T-helper 17 cell (primary cell): ENCODE measurements around the gene CD46. TPM values are rescaled to one million over a fixed set of nuclear protein-coding genes. Genes with fewer than 3 reads are reported as not detected.

Source experiments
- ATAC-seq: fragments of 150-1000 bp; cut with Tn5 transposase; 2 replicates; pipeline ENCODE4 v1.10.0; 2021; ENCODE audit warnings: mild to moderate bottlenecking, moderate library complexity
- DNase-seq, 3 donors: peaks; one replicate each; pipeline versions ENCODE4 v3.0.0 to v3.0.0-alpha.2; 2020 to 2021
- H3K9me3 ChIP-seq: one replicate; pipeline ENCODE4 v1.7.0; 2013; ENCODE audit warnings: low read length, mild to moderate bottlenecking; ENCODE audit not compliant: control insufficient read depth, poor library complexity, severe bottlenecking
- H3K27ac Mint-ChIP-seq: one replicate; pipeline ENCODE4 v1.8.0; 2022; ENCODE audit warnings: mild to moderate bottlenecking, moderate library complexity, mixed read lengths
- H3K27me3 Mint-ChIP-seq: one replicate; pipeline ENCODE4 v1.8.0; 2022; ENCODE audit warnings: mixed read lengths
- H3K36me3 Mint-ChIP-seq: one replicate; pipeline ENCODE4 v1.8.0; 2022; ENCODE audit warnings: low read depth, mixed read lengths
- H3K4me1 Mint-ChIP-seq: one replicate; pipeline ENCODE4 v1.8.0; 2022; ENCODE audit warnings: mild to moderate bottlenecking, mixed read lengths
- H3K4me3 Mint-ChIP-seq: one replicate; pipeline ENCODE4 v1.8.0; 2022; ENCODE audit warnings: mild to moderate bottlenecking, moderate library complexity, mixed read lengths
- total RNA-seq, 4 donors: library from RNA in 2 of 4; stranded (reverse) in 2 of 4; gene quantifications; one replicate each; pipeline ENCODE4 v1.2.3 and lab custom pipeline; 2022 to 2026

CD46 gene
- total RNA-seq, 2 donors from 2014 or later: 114 to 133 TPM

DNA sequence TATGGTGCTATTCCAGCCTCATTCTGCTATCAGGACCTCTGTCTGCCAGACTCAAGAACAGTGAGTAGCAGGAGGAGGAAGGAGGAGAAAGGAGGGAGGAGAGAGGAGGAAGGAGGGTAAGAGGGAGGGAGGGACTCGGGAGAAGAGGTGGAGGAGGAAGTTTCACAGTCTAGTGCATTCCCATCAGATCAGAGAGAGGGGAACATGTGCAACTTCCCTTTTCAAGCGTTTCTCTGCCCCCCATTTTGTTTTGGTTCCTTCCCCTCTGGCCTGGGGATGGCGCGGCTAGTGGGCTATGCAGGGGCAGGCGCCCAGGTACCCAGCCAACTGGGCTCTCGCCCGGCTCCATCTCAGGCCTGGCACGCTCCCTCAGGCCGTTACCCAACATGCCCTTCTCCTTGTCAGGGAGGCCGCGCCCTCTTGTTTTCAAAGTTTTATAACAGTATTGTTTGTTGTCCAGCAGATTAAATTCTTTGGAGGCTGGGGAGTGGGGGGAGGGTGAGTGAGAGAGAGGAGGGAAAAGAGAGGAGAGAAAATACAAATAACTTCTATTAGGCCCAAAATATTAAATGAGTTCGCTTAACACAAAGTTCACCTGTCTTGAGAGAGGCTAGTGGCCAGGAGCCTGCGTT lies 56.0 kb downstream of the CD46 start:
- no peaks in the 10 kb centered on the region for H3K27me3 Mint-ChIP-seq
- DNase-seq: no peak
- no peaks in the 10 kb centered on the region for H3K9me3 ChIP-seq
- H3K27ac Mint-ChIP-seq: peak overlapping the region; percentile 89
- H3K4me3 Mint-ChIP-seq: peak overlapping the region; percentile 65
- H3K4me1 Mint-ChIP-seq: peaks cover 42% of the 10 kb centered on the region
- ATAC-seq: peak; percentile 25
- peaks cover 5% of the 10 kb centered on the region for H3K36me3 Mint-ChIP-seq

DNA sequence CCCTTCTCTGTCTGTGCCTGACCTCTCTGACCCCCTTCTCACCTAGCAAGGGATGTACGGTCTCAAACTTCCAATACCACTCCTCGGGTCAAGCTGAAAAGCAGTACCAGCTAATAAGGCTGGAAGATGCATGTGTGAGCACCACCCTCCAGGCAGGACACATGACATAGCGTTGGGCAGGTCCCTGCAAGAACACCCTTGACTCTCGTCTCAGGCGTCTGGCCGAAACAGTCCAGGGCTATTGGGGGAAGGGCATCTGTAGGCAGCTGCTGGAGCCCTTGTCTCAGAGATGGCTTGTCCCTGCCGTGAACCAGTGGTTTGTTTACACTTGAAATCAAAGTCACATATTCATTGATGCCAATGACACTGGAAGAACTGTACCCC lies 56.5 kb downstream of the CD46 start:
- no peaks in the 10 kb centered on the region for H3K9me3 ChIP-seq
- Mint-ChIP-seq H3K4me1 (peaks cover 38% of the 10 kb centered on the region), H3K36me3 (peaks cover 3% of the 10 kb centered on the region), H3K4me3 (peak overlapping the region; percentile 39), H3K27ac (peak overlapping the region; percentile 89), H3K27me3 (no peaks in the 10 kb centered on the region)
- no peak for ATAC-seq
- DNase-seq: no peak

DNA sequence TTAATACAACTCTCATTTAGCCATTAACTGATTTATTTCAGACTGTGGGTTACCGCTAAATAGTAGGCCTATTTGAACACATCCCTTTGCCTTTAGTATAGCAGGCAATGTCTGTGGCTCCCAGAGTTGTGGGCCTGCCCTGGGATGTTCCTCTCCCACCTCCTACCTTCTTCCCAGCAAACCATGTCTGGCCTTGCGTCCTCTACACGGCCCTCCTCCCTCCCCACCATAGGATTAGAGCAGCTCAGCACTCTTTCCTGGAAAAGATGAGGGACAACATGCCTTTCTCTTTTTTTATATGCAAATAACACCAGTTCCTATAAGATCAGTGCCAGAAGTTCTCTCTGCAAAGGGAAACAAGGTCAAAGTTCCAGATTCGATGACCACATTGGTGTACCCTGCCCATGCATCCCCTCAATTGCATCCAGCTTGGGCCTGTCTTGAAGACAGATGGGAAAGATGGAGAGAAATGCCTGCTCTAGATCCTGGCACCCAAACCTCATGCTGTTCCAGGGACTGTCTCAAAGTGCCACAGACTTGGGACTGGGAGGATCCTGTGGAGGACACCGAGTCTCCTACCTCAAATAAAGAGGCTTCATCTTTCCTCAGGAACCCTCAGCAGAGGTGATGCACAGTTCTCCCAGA lies 57.2 kb downstream of the CD46 start:
- ATAC-seq (no peak), DNase-seq (no peak)
- Mint-ChIP-seq H3K27ac (peak overlapping the region; percentile 89), H3K36me3 (peaks cover 3% of the 10 kb centered on the region), H3K27me3 (no peaks in the 10 kb centered on the region), H3K4me3 (no peak overlapping the region), H3K4me1 (peaks cover 41% of the 10 kb centered on the region)
- no peaks in the 10 kb centered on the region for H3K9me3 ChIP-seq

DNA sequence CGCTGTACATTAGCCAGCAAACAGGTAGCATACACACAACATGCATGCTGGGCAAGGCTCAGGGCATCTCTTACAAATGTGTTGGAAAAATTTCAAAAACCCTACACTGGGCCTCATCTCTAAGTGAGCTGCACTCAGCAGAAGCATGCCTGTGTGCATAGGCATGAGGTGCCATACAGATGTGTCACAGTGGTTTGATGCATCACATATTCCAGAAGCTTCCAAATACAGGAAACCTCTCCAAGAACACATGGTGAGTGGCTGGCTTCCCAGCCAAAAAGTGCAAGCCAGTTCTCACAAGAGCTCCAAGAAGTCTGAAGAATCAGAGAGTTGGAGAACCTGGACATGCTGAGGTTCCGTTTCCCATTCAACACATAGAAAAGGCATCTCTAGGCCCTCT lies 58.3 kb downstream of the CD46 start:
- ATAC-seq: no peak
- no peaks in the 10 kb centered on the region for H3K27me3 Mint-ChIP-seq
- H3K9me3 ChIP-seq: no peaks in the 10 kb centered on the region
- peaks cover 3% of the 10 kb centered on the region for H3K36me3 Mint-ChIP-seq
- H3K4me1 Mint-ChIP-seq: peaks cover 45% of the 10 kb centered on the region
- H3K27ac Mint-ChIP-seq: peak overlapping the region; percentile 89
- DNase-seq: no peak
- H3K4me3 Mint-ChIP-seq: no peak overlapping the region

DNA sequence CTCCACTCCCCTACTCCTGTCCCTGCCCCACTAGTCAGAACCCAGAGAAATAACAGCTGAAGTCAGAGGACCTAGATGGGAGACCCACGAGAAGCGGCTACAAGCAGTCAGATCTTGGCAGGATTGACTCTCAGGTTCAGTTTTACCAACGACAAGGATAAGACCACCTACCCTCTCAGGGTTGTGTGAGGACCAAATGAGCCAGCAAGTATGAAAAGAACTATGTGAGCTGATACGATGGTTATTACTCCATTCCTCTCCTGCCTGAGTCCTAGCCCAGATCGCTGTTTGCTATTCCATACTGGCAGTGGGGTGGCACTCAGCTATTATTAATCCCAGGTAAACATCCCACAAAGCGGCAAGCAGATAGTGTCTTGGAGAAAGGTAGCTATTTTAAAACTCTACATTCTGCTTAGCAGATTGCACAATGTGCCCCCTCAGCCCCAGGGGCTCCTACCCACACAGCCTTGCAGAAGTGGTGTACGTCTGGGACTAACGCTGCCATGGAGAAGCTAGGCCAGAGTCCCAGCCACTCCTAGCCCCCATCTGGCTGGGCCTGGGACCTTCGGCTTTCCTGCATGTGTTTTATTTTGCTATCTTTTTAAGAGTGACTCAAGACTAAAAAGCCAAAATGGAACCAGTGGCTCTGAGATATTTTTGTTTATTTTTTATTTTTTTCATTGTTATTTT lies 58.9 kb downstream of the CD46 start:
- Mint-ChIP-seq H3K27me3 (no peaks in the 10 kb centered on the region), H3K4me3 (no peak overlapping the region), H3K27ac (no peak overlapping the region), H3K36me3 (peaks cover 7% of the 10 kb centered on the region), H3K4me1 (peaks cover 49% of the 10 kb centered on the region)
- no peaks in the 10 kb centered on the region for H3K9me3 ChIP-seq
- DNase-seq (no peak), ATAC-seq (no peak)

DNA sequence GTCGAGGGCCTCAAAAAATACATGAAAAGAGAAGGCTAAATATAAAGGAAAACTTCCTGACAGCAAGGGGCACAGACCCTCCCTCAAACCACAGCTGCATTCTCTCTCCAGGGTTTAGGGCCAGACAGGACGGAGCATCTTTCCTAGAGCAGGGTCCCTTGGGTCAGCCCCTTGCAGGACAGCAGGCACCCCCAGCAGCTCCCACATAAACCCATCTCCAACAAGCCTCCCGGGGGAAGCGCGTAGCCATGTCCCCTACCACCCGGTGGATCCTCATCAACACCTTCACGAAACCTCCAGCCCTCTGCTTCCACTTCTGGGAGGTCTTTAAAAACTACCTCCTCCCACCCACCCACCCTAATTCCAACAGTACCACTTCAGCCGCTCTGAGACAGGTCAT lies 59.5 kb downstream of the CD46 start:
- no peak overlapping the region for H3K4me3 Mint-ChIP-seq
- H3K4me1 Mint-ChIP-seq: peaks cover 54% of the 10 kb centered on the region
- ATAC-seq (no peak), DNase-seq (no peak)
- no peaks in the 10 kb centered on the region for H3K27me3 Mint-ChIP-seq
- H3K27ac Mint-ChIP-seq: peak overlapping the region; percentile 81
- H3K9me3 ChIP-seq: no peaks in the 10 kb centered on the region
- peaks cover 7% of the 10 kb centered on the region for H3K36me3 Mint-ChIP-seq

DNA sequence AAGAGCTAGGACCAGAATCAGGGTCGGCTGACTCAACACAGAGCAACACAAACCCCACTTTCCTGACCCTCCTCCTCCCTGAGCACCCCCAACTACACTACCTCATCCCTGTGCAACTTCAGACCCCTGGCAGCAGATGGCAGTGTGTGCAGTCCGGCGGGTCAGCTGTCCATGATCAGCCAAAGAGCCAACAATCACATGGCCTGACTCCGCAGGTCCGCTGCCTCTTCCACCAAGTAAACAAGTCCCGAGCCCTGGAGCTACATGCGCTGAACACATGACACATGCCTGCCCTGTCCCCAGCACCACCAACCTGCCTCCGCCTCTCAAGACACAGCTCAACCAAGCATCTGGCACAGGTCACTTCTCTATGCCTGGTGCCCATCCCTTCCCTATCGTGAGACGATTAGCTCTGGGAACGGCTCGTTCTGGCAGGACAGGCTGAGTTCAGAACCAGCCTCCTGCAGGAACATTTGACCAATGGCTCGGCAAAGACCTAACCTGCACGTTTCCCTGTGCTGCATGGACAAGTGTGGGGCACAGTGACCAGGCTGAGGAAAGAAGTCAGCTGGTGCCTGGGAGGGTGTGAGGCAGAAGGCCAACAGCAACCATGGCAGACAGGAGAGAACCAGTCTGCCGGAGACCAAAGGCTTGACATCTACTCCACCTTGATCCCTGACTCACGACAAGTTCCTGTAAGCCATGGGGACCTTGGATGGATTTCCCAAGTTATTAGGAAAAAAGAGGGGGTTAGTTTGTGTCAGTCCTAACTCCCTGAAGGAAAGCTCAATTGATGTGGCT lies 60.3 kb downstream of the CD46 start:
- DNase-seq (no peak), ATAC-seq (no peak)
- H3K4me3 Mint-ChIP-seq: no peak overlapping the region
- H3K27ac Mint-ChIP-seq: peak overlapping the region; percentile 81
- peaks cover 55% of the 10 kb centered on the region for H3K4me1 Mint-ChIP-seq
- no peaks in the 10 kb centered on the region for H3K27me3 Mint-ChIP-seq
- H3K36me3 Mint-ChIP-seq: peaks cover 12% of the 10 kb centered on the region
- H3K9me3 ChIP-seq: no peaks in the 10 kb centered on the region

DNA sequence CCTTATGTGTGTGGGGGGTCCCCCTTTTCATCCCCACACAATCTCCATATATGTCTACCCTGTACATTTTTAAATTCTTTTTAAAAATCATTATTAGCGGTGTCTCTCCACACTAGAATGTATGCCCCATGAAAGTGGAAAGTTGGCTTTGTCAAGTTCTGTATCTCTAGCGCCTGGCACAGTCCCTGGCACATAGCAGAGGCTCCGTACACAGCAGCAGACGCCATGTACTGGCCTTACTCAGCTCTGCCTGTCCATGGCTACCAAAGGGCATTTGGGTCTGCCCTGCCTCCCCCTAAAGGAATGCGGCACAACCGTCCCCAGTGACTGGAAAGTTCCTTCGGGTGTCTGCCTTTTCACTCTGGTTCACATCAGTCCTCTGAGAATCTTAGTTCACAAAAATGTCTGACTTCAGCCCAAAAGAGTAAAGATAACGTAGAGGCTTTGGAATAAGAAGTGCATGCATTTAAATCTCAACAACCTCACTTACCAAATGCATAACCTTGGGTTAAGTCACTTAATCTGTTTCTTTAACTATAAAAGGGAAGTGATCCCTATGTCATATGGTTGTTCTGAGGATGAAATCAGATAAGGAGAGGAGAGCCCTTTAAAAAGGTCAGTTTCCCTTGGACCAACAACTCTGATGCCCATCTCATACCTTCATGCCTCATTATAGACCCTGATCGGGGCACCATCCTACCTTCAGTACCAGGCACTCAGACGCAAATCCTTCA lies 61.1 kb downstream of the CD46 start:
- Mint-ChIP-seq H3K4me3 (no peak overlapping the region), H3K4me1 (peaks cover 55% of the 10 kb centered on the region), H3K27ac (peak overlapping the region; percentile 81), H3K36me3 (peaks cover 15% of the 10 kb centered on the region), H3K27me3 (no peaks in the 10 kb centered on the region)
- no peak for DNase-seq
- ATAC-seq: no peak
- no peaks in the 10 kb centered on the region for H3K9me3 ChIP-seq

DNA sequence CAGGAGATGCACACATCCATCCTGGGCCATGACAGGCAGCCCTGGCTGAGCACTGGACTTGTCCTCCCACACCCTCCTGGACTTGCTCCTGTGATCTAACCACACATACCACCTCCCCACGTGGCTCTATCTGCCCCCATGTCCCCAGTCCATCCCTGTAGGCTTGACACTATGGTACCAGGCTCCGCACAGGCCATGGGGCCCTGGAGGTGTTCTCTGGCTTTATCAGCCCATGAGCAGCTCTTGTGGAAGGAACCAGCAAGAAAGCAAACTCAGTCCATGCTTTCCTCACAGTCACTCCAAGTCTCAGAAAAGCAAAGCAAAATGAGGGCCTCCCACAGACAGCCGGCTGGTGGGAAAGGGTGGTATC lies 61.6 kb downstream of the CD46 start:
- DNase-seq: no peak
- H3K27me3 Mint-ChIP-seq: no peaks in the 10 kb centered on the region
- H3K27ac Mint-ChIP-seq: peak overlapping the region; percentile 81
- H3K9me3 ChIP-seq: no peaks in the 10 kb centered on the region
- H3K4me1 Mint-ChIP-seq: peaks cover 51% of the 10 kb centered on the region
- no peak for ATAC-seq
- peaks cover 15% of the 10 kb centered on the region for H3K36me3 Mint-ChIP-seq
- no peak overlapping the region for H3K4me3 Mint-ChIP-seq

DNA sequence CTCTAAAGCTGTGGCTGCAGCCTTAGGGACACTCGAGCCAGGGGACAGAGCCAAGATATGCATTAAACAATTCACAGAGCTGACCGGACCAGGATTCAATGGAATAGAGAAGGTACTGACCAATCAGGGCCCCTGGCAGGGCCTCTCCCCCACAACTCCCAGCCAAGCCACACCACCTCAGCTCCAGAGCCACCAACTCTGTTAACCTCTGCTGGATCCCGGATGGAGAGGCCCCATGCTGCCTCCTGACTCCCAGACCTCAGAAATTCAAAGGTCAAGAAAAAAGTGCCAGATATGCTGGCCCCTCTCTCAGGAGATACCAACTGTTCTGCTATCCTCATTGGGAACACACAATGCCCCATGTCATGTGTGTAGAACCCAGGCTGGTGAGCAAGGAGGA lies 62.1 kb downstream of the CD46 start:
- H3K27ac Mint-ChIP-seq: peak overlapping the region; percentile 81

DNA sequence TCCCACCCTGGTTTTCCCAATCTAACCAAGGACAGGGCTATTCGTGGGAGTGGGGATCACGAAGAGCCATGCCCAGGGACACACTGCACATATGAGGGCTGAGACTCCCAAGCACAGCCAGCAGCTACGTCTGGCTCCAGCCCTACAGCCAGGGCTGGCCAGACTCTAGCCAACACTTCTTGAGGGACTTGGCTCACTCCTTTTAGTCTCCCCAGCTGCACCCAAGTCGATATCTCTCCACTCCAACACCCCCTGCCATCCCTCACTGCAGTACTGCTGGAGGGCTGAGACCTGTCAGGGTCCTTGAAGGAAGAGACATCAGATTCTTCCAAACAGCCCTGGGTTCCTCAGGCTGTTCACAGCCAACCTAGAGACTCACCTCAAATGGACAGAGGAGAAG lies 62.6 kb downstream of the CD46 start:
- no peak overlapping the region for H3K27ac Mint-ChIP-seq
- H3K9me3 ChIP-seq: no peaks in the 10 kb centered on the region
- peaks cover 46% of the 10 kb centered on the region for H3K4me1 Mint-ChIP-seq
- peaks cover 15% of the 10 kb centered on the region for H3K36me3 Mint-ChIP-seq
- peak overlapping the region; percentile 28 for H3K4me3 Mint-ChIP-seq
- H3K27me3 Mint-ChIP-seq: no peaks in the 10 kb centered on the region
- ATAC-seq: no peak
- DNase-seq: no peak

More for the DNA sequence above, 62.1 kb downstream of the CD46 start:
- H3K4me1 Mint-ChIP-seq: peaks cover 48% of the 10 kb centered on the region
- DNase-seq: no peak
- no peak for ATAC-seq
- no peaks in the 10 kb centered on the region for H3K27me3 Mint-ChIP-seq
- H3K36me3 Mint-ChIP-seq: peaks cover 15% of the 10 kb centered on the region
- H3K4me3 Mint-ChIP-seq: no peak overlapping the region
- H3K9me3 ChIP-seq: no peaks in the 10 kb centered on the region

DNA sequence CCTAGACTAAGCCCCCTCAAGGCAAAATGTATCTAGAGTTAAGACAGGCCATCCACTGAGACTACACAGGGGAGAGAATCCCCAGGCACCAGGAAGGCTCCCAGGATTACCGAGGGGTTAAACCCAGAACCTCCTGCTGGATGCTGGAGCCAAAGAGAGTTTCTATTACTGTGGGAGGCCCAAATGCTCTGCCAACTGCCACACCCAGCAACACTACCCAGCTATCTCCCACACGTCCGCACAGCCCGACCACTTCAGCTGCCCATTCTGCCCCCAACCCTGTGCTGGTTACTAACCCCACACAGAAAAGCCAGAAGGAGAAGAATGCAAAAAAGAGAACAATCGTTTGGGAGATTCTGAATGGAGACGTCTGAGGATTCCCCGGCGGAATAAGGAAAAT lies 63.6 kb downstream of the CD46 start:
- no peaks in the 10 kb centered on the region for H3K27me3 Mint-ChIP-seq
- H3K27ac Mint-ChIP-seq: peak overlapping the region; percentile 84
- peaks cover 15% of the 10 kb centered on the region for H3K36me3 Mint-ChIP-seq
- H3K9me3 ChIP-seq: no peaks in the 10 kb centered on the region
- peak overlapping the region; percentile 36 for H3K4me3 Mint-ChIP-seq
- ATAC-seq (no peak), DNase-seq (no peak)
- H3K4me1 Mint-ChIP-seq: peaks cover 52% of the 10 kb centered on the region

DNA sequence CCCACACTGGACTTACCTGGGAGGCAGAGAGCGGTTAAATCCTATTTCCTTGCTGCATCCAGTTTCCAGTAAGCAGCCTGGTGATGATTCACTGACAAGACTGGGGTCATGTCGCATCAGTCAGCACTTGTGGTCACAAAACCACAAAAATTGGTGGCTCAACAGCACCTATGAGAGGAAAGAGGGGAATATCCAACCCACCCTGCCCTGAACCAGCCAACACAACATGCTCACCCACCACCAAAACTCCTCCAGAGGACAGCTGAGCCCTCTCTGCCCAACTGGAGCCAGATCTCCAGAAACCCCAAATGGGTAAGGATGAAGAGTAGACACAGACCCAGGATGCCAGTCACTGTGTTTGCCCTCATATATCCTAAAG lies 64.0 kb downstream of the CD46 start:
- peak overlapping the region; percentile 53 for H3K4me3 Mint-ChIP-seq
- peak; percentile 58 for ATAC-seq

More for the DNA sequence above, 64.0 kb downstream of the CD46 start:
- no peaks in the 10 kb centered on the region for H3K27me3 Mint-ChIP-seq
- no peak for DNase-seq
- peaks cover 52% of the 10 kb centered on the region for H3K4me1 Mint-ChIP-seq
- peak overlapping the region; percentile 84 for H3K27ac Mint-ChIP-seq
- no peaks in the 10 kb centered on the region for H3K9me3 ChIP-seq
- peaks cover 17% of the 10 kb centered on the region for H3K36me3 Mint-ChIP-seq
